Mesothelial cell of epicardium (in vitro differentiated cells): ENCODE data around the gene STMN3. TPM values are rescaled to one million over a fixed set of nuclear protein-coding genes. Genes with fewer than 3 reads are reported as not detected.
A peak's percentile ranks its signal among the peaks of the same experiment; 100 is the strongest.

Experiments used
- DNase-seq, 2 experiments: peaks; one replicate each; pipeline ENCODE4 v3.0.0; 2021; ENCODE audit warnings: low spot score in 2 of 2; ENCODE audit not compliant: unreplicated experiment in 2 of 2
- H3K27ac Mint-ChIP-seq: 2 replicates; pipeline ENCODE4 v1.8.0; 2021; ENCODE audit warnings: mixed read lengths
- H3K27me3 Mint-ChIP-seq: 2 replicates; pipeline ENCODE4 v1.8.0; 2021; ENCODE audit warnings: low read depth, mixed read lengths
- H3K36me3 Mint-ChIP-seq: 2 replicates; pipeline ENCODE4 v1.8.0; 2021; ENCODE audit warnings: mixed read lengths
- H3K4me1 Mint-ChIP-seq: 2 replicates; pipeline ENCODE4 v1.8.0; 2021; ENCODE audit warnings: mixed read lengths
- H3K4me3 Mint-ChIP-seq: 2 replicates; pipeline ENCODE4 v1.8.0; 2021; ENCODE audit warnings: mild to moderate bottlenecking, moderate library complexity, mixed read lengths
- H3K9me3 Mint-ChIP-seq: 2 replicates; pipeline ENCODE4 v1.8.0; 2021; ENCODE audit warnings: mixed read lengths
- CTCF ChIP-seq: fragments of 200-600 bp; sonication (generic); IDR thresholded peaks from one replicate; pipeline ENCODE4 v1.5.0; 2021; ENCODE audit warnings: antibody characterized with exemption; ENCODE audit not compliant: unreplicated experiment
- total RNA-seq: library from RNA; stranded (reverse); gene quantifications from 3 replicates; pipeline ENCODE4 v1.2.1, GENCODE V29; 2021

STMN3 gene
- total RNA-seq, 1 donor from 2014 or later = 34.1 TPM

GRCh38 chr20:63699466-63700198, 46.4 kb upstream of the STMN3 start:
- no peak for TF ChIP-seq CTCF
- DNase-seq = no peak
- H3K4me1 Mint-ChIP-seq = no peaks in the 10 kb centered on the region
- no peak overlapping the region for H3K4me3 Mint-ChIP-seq
- H3K36me3 Mint-ChIP-seq = peaks cover under 1% of the 10 kb centered on the region
- no peak overlapping the region for H3K27ac Mint-ChIP-seq
- H3K27me3 Mint-ChIP-seq = no peaks in the 10 kb centered on the region
- no peaks in the 10 kb centered on the region for H3K9me3 Mint-ChIP-seq

GRCh38 chr20:63698739-63699465, 45.7 kb upstream of the STMN3 start:
- DNase-seq = no peak
- Mint-ChIP-seq H3K27me3 (no peaks in the 10 kb centered on the region), H3K4me1 (no peaks in the 10 kb centered on the region)

GRCh38 chr20:63697868-63698545, 44.8 kb upstream of the STMN3 start:
- no peaks in the 10 kb centered on the region for H3K4me1 Mint-ChIP-seq
- H3K9me3 Mint-ChIP-seq = no peaks in the 10 kb centered on the region
- no peak for DNase-seq
- TF ChIP-seq CTCF = no peak
- H3K36me3 Mint-ChIP-seq = peaks cover 3% of the 10 kb centered on the region
- H3K27me3 Mint-ChIP-seq = no peaks in the 10 kb centered on the region
- H3K4me3 Mint-ChIP-seq = peak overlapping the region; percentile 43
- H3K27ac Mint-ChIP-seq = no peak overlapping the region

More at GRCh38 chr20:63698739-63699465, 45.7 kb upstream of the STMN3 start:
- H3K36me3 Mint-ChIP-seq = no peaks in the 10 kb centered on the region
- no peaks in the 10 kb centered on the region for H3K9me3 Mint-ChIP-seq
- H3K27ac Mint-ChIP-seq = no peak overlapping the region
- H3K4me3 Mint-ChIP-seq = no peak overlapping the region
- TF ChIP-seq CTCF = no peak

- no peak overlapping the region for H3K27ac Mint-ChIP-seq
- DNase-seq = no peak
- TF ChIP-seq CTCF = no peak
Observed at GRCh38 chr20:63697357-63697867, 44.2 kb upstream of the STMN3 start.

GRCh38 chr20:63696628-63697356, 43.6 kb upstream of the STMN3 start, which contains the start of gene TNFRSF6B:
Gene TNFRSF6B (plus strand): TSS chr20:63696652. CDS start chr20:63696768, 116 bp downstream.
- Mint-ChIP-seq H3K27me3 (no peaks in the 10 kb centered on the region), H3K4me3 (peak within 1 kb of the TSS; percentile 43), H3K27ac (no peak within 1 kb of the TSS), H3K4me1 (no peaks in the 10 kb centered on the region), H3K36me3 (peaks cover 7% of the 10 kb centered on the region), H3K9me3 (no peaks in the 10 kb centered on the region)
- DNase-seq = no peak
- TF ChIP-seq CTCF = no peak

More at GRCh38 chr20:63697357-63697867, 44.2 kb upstream of the STMN3 start:
- Mint-ChIP-seq H3K9me3 (no peaks in the 10 kb centered on the region), H3K4me3 (peak overlapping the region; percentile 43), H3K36me3 (peaks cover 5% of the 10 kb centered on the region), H3K4me1 (no peaks in the 10 kb centered on the region), H3K27me3 (no peaks in the 10 kb centered on the region)
